Measurements from ENCODE around the gene RIN3. TPM values are rescaled to one million over a fixed set of nuclear protein-coding genes. Genes with fewer than 3 reads are reported as not detected.

Gene RIN3
- total RNA-seq, 3 donors from 2014 or later = 10.7 to 19.7 (median 12.1) TPM

DNA sequence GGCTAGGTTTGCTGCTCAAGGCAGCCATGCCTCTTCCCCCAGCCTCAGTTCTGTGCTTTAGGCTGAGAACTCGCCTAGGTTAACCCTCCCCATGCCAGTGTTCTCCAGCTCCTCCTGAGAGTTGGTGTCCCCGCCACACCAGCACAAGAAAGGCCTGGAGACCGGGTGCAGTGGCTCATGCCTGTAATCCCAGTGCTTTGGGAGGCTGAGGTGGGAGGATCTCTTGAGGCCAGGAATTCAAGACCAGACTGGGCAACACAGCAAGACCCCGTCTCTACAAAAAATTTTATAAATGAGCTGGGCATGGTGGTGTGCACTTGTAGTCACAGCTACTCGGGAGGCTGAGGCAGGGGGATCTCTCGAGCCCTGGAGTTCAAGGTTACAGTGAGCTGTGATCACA is 10.2 kb downstream of the RIN3 start:
- Histone ChIP-seq H3K9me3 (no peaks in the 10 kb centered on the region), H3K27ac (no peak overlapping the region), H3K27me3 (no peaks in the 10 kb centered on the region), H3K36me3 (no peaks in the 10 kb centered on the region), H3K4me1 (no peaks in the 10 kb centered on the region), H3K4me3 (no peak overlapping the region)
- DNase-seq (ENCODE audit: low spot score in 2 of 2) = no peak
- TF ChIP-seq, protein P1, sequence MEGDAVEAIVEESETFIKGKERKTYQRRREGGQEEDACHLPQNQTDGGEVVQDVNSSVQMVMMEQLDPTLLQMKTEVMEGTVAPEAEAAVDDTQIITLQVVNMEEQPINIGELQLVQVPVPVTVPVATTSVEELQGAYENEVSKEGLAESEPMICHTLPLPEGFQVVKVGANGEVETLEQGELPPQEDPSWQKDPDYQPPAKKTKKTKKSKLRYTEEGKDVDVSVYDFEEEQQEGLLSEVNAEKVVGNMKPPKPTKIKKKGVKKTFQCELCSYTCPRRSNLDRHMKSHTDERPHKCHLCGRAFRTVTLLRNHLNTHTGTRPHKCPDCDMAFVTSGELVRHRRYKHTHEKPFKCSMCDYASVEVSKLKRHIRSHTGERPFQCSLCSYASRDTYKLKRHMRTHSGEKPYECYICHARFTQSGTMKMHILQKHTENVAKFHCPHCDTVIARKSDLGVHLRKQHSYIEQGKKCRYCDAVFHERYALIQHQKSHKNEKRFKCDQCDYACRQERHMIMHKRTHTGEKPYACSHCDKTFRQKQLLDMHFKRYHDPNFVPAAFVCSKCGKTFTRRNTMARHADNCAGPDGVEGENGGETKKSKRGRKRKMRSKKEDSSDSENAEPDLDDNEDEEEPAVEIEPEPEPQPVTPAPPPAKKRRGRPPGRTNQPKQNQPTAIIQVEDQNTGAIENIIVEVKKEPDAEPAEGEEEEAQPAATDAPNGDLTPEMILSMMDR (IDR thresholded peaks at IDR 0.05) = no peak
- no peak for TF ChIP-seq POLR2A (IDR thresholded peaks at IDR 0.05)
- TF ChIP-seq POLR2AphosphoS5 (IDR thresholded peaks at IDR 0.05) = no peak
- intact Hi-C loops (cut with DNase I; ENCODE audit: low total_unique reads) = loop anchor here (10.0 kb wide), 1 partner anchor 49 kb away; no protein-coding TSS in a partner anchor

- H3K4me3 ChIP-seq = no peak overlapping the region
- H3K36me3 ChIP-seq = no peaks in the 10 kb centered on the region
- no peak overlapping the region for H3K27ac ChIP-seq
- H3K4me1 ChIP-seq = no peaks in the 10 kb centered on the region
- no peaks in the 10 kb centered on the region for H3K27me3 ChIP-seq
- H3K9me3 ChIP-seq = no peaks in the 10 kb centered on the region
- DNase-seq (ENCODE audit: low spot score in 2 of 2) = no peak
- intact Hi-C loops (cut with DNase I; ENCODE audit: low total_unique reads) = loop anchor here (10.0 kb wide), 1 partner anchor 50 kb away; no protein-coding TSS in a partner anchor
- TF ChIP-seq, protein P1 (IDR thresholded peaks at IDR 0.05) = no peak
- TF ChIP-seq POLR2A (IDR thresholded peaks at IDR 0.05) (no peak), POLR2AphosphoS5 (IDR thresholded peaks at IDR 0.05) (no peak)
Measured at GRCh38 chr14:92524602-92525185, 11.1 kb downstream of the RIN3 start.

DNA sequence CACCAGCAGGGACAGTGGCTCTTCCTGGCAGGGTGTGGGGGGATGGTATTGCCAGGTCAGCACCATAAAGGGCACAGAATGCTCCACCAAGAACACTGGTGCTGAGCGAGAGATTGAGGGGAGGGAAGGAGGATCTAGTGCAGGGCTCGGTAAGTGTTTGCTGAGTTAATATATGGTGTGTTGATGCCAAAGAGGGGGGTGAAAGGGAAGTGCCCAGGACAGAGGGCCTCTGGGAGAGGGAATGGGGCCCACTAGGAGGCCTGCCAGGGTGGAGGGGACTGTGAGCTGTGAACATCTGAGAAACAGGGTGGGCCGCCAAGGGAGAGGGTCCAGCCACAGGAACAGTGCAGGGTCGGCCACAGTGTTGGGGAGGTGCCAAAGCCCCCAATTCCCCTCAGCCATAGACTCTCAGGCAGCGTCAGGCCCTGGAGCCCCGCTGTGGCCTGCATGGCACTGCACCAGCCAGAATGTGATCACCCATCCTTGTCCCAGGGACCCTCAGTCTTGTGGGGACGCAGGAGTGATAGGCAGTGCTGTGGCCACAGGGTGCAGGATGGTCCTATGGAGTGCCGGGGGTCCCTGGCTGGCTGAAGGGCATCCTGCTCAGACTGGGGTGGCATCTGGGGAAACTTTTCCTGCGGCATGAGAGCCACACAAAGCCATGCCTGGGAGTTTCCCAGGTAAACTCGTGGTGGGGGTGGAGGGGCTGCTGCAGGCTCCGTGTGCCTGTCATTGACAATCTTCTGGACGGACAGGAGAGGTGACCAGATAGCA is 11.9 kb downstream of the RIN3 start:
- H3K4me1 ChIP-seq = no peaks in the 10 kb centered on the region
- DNase-seq (ENCODE audit: low spot score in 2 of 2) = no peak
- intact Hi-C loops (cut with DNase I; ENCODE audit: low total_unique reads) = loop anchor here (10.0 kb wide), 1 partner anchor 51 kb away; no protein-coding TSS in a partner anchor
- H3K9me3 ChIP-seq = no peaks in the 10 kb centered on the region
- H3K27me3 ChIP-seq = no peaks in the 10 kb centered on the region
- no peaks in the 10 kb centered on the region for H3K36me3 ChIP-seq
- TF ChIP-seq, protein P1 (IDR thresholded peaks at IDR 0.05) = no peak
- no peak for TF ChIP-seq POLR2A (IDR thresholded peaks at IDR 0.05)
- no peak for TF ChIP-seq POLR2AphosphoS5 (IDR thresholded peaks at IDR 0.05)
- no peak overlapping the region for H3K27ac ChIP-seq
- no peak overlapping the region for H3K4me3 ChIP-seq

DNA sequence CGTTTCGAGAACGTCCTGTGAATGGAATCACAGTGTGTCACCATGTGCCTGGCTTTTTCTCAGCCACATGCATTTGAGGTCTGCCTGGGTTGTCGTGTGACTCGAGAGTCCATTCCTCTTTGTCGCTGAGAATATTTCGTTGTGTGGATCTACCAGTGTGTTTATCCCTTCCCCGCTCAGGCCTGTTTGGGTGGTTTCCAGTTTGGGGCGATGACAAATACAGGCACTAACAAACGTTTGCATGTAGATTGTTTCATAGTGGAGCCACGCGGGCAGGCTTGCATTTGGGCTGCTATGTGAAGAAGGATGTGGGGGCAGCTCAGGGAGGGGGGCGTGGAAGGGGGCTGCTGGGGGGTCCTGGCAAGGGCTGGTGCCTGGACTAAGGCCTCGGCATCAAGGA is 14.1 kb downstream of the RIN3 start:
- Histone ChIP-seq H3K27ac (no peak overlapping the region), H3K4me1 (no peaks in the 10 kb centered on the region), H3K9me3 (no peaks in the 10 kb centered on the region), H3K27me3 (no peaks in the 10 kb centered on the region), H3K36me3 (no peaks in the 10 kb centered on the region), H3K4me3 (no peak overlapping the region)
- no peak for DNase-seq (ENCODE audit: low spot score in 2 of 2)
- TF ChIP-seq POLR2AphosphoS5 (IDR thresholded peaks at IDR 0.05) (no peak), POLR2A (IDR thresholded peaks at IDR 0.05) (no peak)
- TF ChIP-seq, protein P1 (IDR thresholded peaks at IDR 0.05) = no peak
- intact Hi-C loops (cut with DNase I; ENCODE audit: low total_unique reads) = loop anchor here (10.0 kb wide), 1 partner anchor 53 kb away; no protein-coding TSS in a partner anchor
